Astrocyte (in vitro differentiated cells and primary cell): ENCODE data around the gene MAML2. TPM values are rescaled to one million over a fixed set of nuclear protein-coding genes. Genes with fewer than 3 reads are reported as not detected.

ENCODE experiments used
- DNase-seq: peaks from one replicate; pipeline ENCODE4 v3.0.0-alpha.2; 2010; ENCODE audit warnings: low read depth
- FAIRE-seq: peaks from 2 replicates; lab custom pipeline; 2011; peaks lifted over from hg19 to GRCh38; lab: Jason Lieb, UNC
- H2AFZ ChIP-seq: 2 replicates; pipeline ENCODE4 v1.6.0; 2012; ENCODE audit warnings: low read depth, low read length, inconsistent platforms
- H3K27ac ChIP-seq: 2 replicates; pipeline ENCODE4 v1.5.1; 2011; ENCODE audit warnings: low read depth, low read length, inconsistent platforms
- H3K27me3 ChIP-seq: 2 replicates; pipeline ENCODE4 v1.6.0; 2011; ENCODE audit warnings: low read length, inconsistent platforms; ENCODE audit not compliant: insufficient read depth
- H3K36me3 ChIP-seq: 2 replicates; pipeline ENCODE4 v1.5.1; 2011; ENCODE audit warnings: low read length, inconsistent platforms; ENCODE audit not compliant: insufficient read depth
- H3K4me1 ChIP-seq: 2 replicates; pipeline ENCODE4 v1.5.1; 2011; ENCODE audit warnings: low read length, inconsistent platforms; ENCODE audit not compliant: insufficient read depth
- H3K4me2 ChIP-seq: 2 replicates; pipeline ENCODE4 v1.6.0; 2012; ENCODE audit warnings: low read length, inconsistent platforms
- H3K4me3 ChIP-seq: 2 replicates; pipeline ENCODE4 v1.5.1; 2011; ENCODE audit warnings: low read depth, mild to moderate bottlenecking, low read length, inconsistent platforms; ENCODE audit not compliant: insufficient read depth
- H3K79me2 ChIP-seq: 2 replicates; pipeline ENCODE4 v1.6.0; 2012; ENCODE audit warnings: mild to moderate bottlenecking, low read length, inconsistent platforms; ENCODE audit not compliant: insufficient read depth
- H3K9ac ChIP-seq: 2 replicates; pipeline ENCODE4 v1.6.0; 2012; ENCODE audit warnings: mild to moderate bottlenecking, low read length, inconsistent platforms
- H3K9me3 ChIP-seq: 2 replicates; pipeline ENCODE4 v1.5.1; 2012; ENCODE audit warnings: low read depth, mild to moderate bottlenecking, low read length, inconsistent platforms; ENCODE audit not compliant: insufficient read depth
- H4K20me1 ChIP-seq: 2 replicates; pipeline ENCODE4 v1.6.0; 2012; ENCODE audit warnings: low read length, inconsistent platforms; ENCODE audit not compliant: insufficient read depth
- H3K27ac Mint-ChIP-seq: one replicate; pipeline ENCODE4 v1.8.0; 2021; ENCODE audit warnings: mild to moderate bottlenecking, mixed read lengths; ENCODE audit not compliant: unreplicated experiment
- H3K27me3 Mint-ChIP-seq: one replicate; pipeline ENCODE4 v1.8.0; 2021; ENCODE audit warnings: low read depth, mixed read lengths; ENCODE audit not compliant: unreplicated experiment
- H3K36me3 Mint-ChIP-seq: one replicate; pipeline ENCODE4 v1.8.0; 2021; ENCODE audit warnings: low read depth, mixed read lengths; ENCODE audit not compliant: unreplicated experiment
- H3K4me1 Mint-ChIP-seq: one replicate; pipeline ENCODE4 v1.8.0; 2021; ENCODE audit warnings: low read depth, mixed read lengths; ENCODE audit not compliant: unreplicated experiment
- H3K4me3 Mint-ChIP-seq: one replicate; pipeline ENCODE4 v1.8.0; 2021; ENCODE audit warnings: mild to moderate bottlenecking, moderate library complexity, mixed read lengths; ENCODE audit not compliant: unreplicated experiment
- H3K9me3 Mint-ChIP-seq: one replicate; pipeline ENCODE4 v1.8.0; 2021; ENCODE audit warnings: mild to moderate bottlenecking, mixed read lengths; ENCODE audit not compliant: unreplicated experiment
- EZH2 ChIP-seq: IDR thresholded peaks from 2 replicates; pipeline ENCODE4 v1.6.1; 2012; ENCODE audit warnings: mild to moderate bottlenecking, low read length, inconsistent platforms; ENCODE audit not compliant: insufficient read depth
- total RNA-seq: library from RNA; stranded (reverse); gene quantifications from 2 replicates; pipeline ENCODE4 v1.2.1, GENCODE V29; 2021
- TF ChIP-seq, protein P1 (sequence below): IDR thresholded peaks from 2 replicates; pipeline ENCODE4 v1.5.1; 2011; ENCODE audit warnings: low read depth, mild to moderate bottlenecking, inconsistent platforms, low read length, moderate library complexity; ENCODE audit not compliant: insufficient read depth

The MAML2 gene
- total RNA-seq, 1 donor from 2014 or later = 27.4 TPM

- no peaks in the 10 kb centered on the region for H3K9me3 Mint-ChIP-seq
- Histone ChIP-seq H3K27ac (no peak overlapping the region), H3K9ac (no peak overlapping the region), H4K20me1 (no peaks in the 10 kb centered on the region), H3K36me3 (no peaks in the 10 kb centered on the region), H3K9me3 (no peaks in the 10 kb centered on the region), H3K4me2 (no peak overlapping the region), H3K4me1 (peaks cover 45% of the 10 kb centered on the region), H3K27me3 (no peaks in the 10 kb centered on the region), H3K4me3 (no peak overlapping the region), H2AFZ (no peak overlapping the region), H3K79me2 (peaks cover 98% of the 10 kb centered on the region)
- DNase-seq (no peak), FAIRE-seq (no peak)
- no peak overlapping the region for H3K27ac Mint-ChIP-seq
- no peak overlapping the region for H3K4me3 Mint-ChIP-seq
- H3K36me3 Mint-ChIP-seq = peaks cover 16% of the 10 kb centered on the region
- H3K27me3 Mint-ChIP-seq = no peaks in the 10 kb centered on the region
- TF ChIP-seq, protein P1, sequence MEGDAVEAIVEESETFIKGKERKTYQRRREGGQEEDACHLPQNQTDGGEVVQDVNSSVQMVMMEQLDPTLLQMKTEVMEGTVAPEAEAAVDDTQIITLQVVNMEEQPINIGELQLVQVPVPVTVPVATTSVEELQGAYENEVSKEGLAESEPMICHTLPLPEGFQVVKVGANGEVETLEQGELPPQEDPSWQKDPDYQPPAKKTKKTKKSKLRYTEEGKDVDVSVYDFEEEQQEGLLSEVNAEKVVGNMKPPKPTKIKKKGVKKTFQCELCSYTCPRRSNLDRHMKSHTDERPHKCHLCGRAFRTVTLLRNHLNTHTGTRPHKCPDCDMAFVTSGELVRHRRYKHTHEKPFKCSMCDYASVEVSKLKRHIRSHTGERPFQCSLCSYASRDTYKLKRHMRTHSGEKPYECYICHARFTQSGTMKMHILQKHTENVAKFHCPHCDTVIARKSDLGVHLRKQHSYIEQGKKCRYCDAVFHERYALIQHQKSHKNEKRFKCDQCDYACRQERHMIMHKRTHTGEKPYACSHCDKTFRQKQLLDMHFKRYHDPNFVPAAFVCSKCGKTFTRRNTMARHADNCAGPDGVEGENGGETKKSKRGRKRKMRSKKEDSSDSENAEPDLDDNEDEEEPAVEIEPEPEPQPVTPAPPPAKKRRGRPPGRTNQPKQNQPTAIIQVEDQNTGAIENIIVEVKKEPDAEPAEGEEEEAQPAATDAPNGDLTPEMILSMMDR = no peak
- no peak for TF ChIP-seq EZH2
- H3K4me1 Mint-ChIP-seq = peaks cover 87% of the 10 kb centered on the region
Measured at GRCh38 chr11:96317985-96318384, 25.0 kb downstream of the MAML2 start.

DNA sequence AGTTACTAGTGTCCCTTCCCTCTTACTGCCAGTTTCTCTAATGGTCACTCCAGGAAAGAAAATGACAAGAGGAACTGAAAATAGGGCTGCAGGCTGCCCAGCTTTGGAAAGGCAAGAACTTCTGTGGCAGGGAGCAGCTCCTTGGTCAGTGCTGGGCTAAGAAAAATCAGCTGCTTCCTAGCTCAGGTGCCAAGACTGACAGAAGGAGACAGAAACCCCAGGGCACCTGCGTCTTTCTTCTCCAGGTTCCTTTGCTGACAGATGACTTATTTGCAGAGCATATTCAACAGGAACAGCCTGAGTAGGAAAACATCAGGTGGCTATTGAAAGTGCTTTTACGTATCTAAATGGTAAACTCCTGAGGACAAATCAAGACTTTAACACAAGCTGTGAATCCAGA is 25.4 kb downstream of the MAML2 start:
- no peak overlapping the region for H2AFZ ChIP-seq
- TF ChIP-seq, protein P1 = no peak
- no peak for TF ChIP-seq EZH2
- H3K36me3 Mint-ChIP-seq = peaks cover 14% of the 10 kb centered on the region
- peaks cover 46% of the 10 kb centered on the region for H3K4me1 ChIP-seq
- DNase-seq = no peak
- FAIRE-seq = no peak
- H3K27me3 Mint-ChIP-seq = no peaks in the 10 kb centered on the region
- no peak overlapping the region for H3K4me3 ChIP-seq
- H3K27ac Mint-ChIP-seq = no peak overlapping the region
- H3K9me3 ChIP-seq = no peaks in the 10 kb centered on the region
- H3K27ac ChIP-seq = no peak overlapping the region
- H3K4me1 Mint-ChIP-seq = peaks cover 85% of the 10 kb centered on the region
- H3K36me3 ChIP-seq = no peaks in the 10 kb centered on the region
- no peaks in the 10 kb centered on the region for H4K20me1 ChIP-seq
- peaks cover 98% of the 10 kb centered on the region for H3K79me2 ChIP-seq
- no peaks in the 10 kb centered on the region for H3K9me3 Mint-ChIP-seq
- no peak overlapping the region for H3K4me2 ChIP-seq
- H3K27me3 ChIP-seq = no peaks in the 10 kb centered on the region
- H3K4me3 Mint-ChIP-seq = no peak overlapping the region
- H3K9ac ChIP-seq = no peak overlapping the region

DNA sequence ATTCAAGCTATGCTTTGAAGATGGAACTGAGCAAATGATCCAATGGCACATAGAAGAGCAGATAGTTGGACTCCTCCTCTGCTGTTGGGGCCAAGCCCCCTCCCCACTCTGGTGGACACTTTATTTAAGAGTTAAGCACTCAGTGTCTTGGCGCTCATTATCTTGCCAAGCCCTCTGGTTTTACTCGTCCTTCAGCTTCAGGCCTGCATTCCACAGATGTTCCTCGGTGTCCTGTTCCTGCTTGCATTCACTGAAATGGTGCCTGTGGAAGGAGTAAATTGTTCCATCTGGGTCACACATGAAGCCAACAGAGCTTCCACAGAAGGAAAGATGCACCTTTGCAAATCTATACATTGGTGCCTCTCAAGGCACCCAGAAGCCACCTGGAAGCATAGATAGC is 26.1 kb downstream of the MAML2 start:
- Histone ChIP-seq H3K27me3 (no peaks in the 10 kb centered on the region), H3K9ac (no peak overlapping the region), H3K4me2 (no peak overlapping the region), H3K9me3 (no peaks in the 10 kb centered on the region), H2AFZ (no peak overlapping the region), H3K36me3 (no peaks in the 10 kb centered on the region), H3K27ac (no peak overlapping the region), H3K4me3 (no peak overlapping the region), H3K79me2 (peaks cover 98% of the 10 kb centered on the region), H4K20me1 (no peaks in the 10 kb centered on the region), H3K4me1 (peaks cover 46% of the 10 kb centered on the region)
- H3K9me3 Mint-ChIP-seq = no peaks in the 10 kb centered on the region
- FAIRE-seq (no peak), DNase-seq (no peak)
- H3K27me3 Mint-ChIP-seq = no peaks in the 10 kb centered on the region
- peak overlapping the region; percentile 78 for H3K27ac Mint-ChIP-seq
- TF ChIP-seq, protein P1 = no peak
- TF ChIP-seq EZH2 = no peak
- H3K36me3 Mint-ChIP-seq = peaks cover 10% of the 10 kb centered on the region
- H3K4me1 Mint-ChIP-seq = peaks cover 83% of the 10 kb centered on the region
- no peak overlapping the region for H3K4me3 Mint-ChIP-seq
